Stimulated activated naive CD4-positive, alpha-beta T cell treated with Interleukin-2 at 50 U/mL for 16 hours (primary cell): ENCODE data around the gene SLC26A4.
"Not testable (repeated sequence)": the region's sequence is repeated elsewhere in the genome, so short reads cannot be mapped to it uniquely, and the experiment has no call there.

Experiments used
- DNase-seq: peaks from one replicate; lab custom pipeline; 2025; lab: John Stamatoyannopoulos, UW

Gene SLC26A4

GRCh38 chr7:107660381-107661080, at the start of gene SLC26A4:
SLC26A4 (plus strand) TSS chr7:107660828; CDS start chr7:107661642, 814 bp downstream.
- DNase-seq: peak; percentile 5

- DNase-seq: no peak
Measured at GRCh38 chr7:107613439-107613838, 47.2 kb upstream of the SLC26A4 start.

GRCh38 chr7:107613948-107614347, 46.7 kb upstream of the SLC26A4 start:
- DNase-seq: no peak

DNA sequence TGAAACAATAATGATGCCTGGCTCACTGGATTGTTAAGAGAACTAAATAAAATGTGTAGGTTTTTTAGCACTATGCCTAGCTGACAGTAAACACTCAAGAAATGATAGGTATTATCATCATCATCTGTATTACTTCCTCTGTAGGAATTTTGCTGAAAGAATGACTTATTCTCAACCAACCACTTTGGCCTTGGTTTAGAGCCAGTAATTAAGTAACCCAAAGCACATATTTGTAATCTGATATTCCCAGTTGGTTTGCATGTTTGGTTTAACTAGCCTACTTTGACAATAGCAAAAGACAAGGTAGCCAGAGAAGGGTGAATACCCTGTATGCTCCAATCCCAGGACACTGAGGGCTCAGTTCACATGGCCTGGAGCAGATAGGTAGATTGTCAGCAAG, 46.2 kb upstream of the SLC26A4 start:
- DNase-seq: no peak

GRCh38 chr7:107615910-107616680, 44.5 kb upstream of the SLC26A4 start:
- no peak for DNase-seq

- no peak for DNase-seq
Measured at GRCh38 chr7:107622429-107622828, 38.2 kb upstream of the SLC26A4 start.

DNA sequence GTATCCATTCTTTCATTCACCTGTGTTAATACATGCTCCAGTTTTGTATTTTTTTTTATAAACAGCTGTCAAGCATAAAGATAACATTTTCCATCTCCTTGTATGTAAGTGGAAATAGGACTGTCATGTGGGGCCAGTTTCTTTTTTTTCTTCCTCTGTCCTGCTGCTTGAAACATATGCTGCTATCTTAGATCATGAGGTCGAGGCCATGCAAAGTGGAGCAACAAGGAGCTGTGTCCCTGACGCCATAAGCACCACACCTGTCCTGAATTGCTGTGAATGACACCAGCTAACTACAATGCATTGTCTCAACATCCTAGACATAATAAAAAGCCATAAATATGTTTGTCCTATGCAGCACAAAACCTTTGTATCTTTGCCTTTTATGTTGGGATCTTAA, 37.7 kb upstream of the SLC26A4 start:
- DNase-seq: no peak

DNA sequence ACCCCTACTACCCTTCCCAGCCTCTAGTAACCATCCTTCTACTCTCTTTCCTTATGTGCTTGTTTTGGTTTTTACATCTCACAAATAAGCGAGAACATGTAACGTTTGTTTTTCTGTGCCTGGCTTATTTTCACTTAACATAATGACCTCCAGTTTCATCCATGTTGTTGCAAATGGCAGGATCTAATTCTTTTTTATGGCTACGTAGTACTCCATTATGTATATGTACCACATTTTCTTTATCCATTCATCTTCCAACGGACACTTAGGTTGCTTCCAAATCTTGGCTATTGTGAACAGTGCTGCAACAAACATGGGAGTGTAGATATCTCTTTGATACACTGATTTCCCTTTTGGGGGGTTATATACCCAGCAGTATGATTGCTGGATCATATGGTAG, 33.6 kb upstream of the SLC26A4 start:
- DNase-seq: no peak

GRCh38 chr7:107628461-107629064, 32.1 kb upstream of the SLC26A4 start:
- DNase-seq: no peak

GRCh38 chr7:107630342-107630741, 30.3 kb upstream of the SLC26A4 start:
- no peak for DNase-seq

GRCh38 chr7:107631588-107632491, 28.8 kb upstream of the SLC26A4 start:
- DNase-seq: no peak

- no peak for DNase-seq
Measured at GRCh38 chr7:107632492-107632865, 28.1 kb upstream of the SLC26A4 start.

GRCh38 chr7:107638594-107638993, 22.0 kb upstream of the SLC26A4 start:
- no peak for DNase-seq

GRCh38 chr7:107639070-107639469, 21.6 kb upstream of the SLC26A4 start:
- DNase-seq: not testable (repeated sequence)

- no peak for DNase-seq
Measured at GRCh38 chr7:107641676-107642075, 19.0 kb upstream of the SLC26A4 start.

DNA sequence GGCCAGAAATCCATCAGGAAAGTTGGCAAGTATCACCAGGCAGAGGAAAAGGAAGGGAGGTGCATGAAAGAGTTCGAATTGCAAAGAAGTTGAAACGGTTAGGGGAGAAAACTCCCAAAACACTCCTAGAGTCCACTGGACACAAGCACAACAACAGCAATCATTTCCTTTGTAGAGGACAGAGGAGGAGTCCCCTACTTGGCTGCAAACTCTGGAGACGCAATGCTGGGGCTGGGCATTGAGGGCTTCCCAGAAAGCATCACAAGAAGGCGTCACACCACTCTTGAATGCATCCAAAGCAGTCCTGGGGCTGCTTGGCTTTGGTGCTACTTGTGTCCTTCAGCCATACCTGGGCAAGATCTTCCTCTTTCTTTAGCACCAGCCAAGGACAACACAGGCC, 18.1 kb upstream of the SLC26A4 start:
- DNase-seq: no peak

- DNase-seq: no peak
Measured at GRCh38 chr7:107643407-107643806, 17.2 kb upstream of the SLC26A4 start.

GRCh38 chr7:107643938-107644308, 16.7 kb upstream of the SLC26A4 start:
- no peak for DNase-seq

DNA sequence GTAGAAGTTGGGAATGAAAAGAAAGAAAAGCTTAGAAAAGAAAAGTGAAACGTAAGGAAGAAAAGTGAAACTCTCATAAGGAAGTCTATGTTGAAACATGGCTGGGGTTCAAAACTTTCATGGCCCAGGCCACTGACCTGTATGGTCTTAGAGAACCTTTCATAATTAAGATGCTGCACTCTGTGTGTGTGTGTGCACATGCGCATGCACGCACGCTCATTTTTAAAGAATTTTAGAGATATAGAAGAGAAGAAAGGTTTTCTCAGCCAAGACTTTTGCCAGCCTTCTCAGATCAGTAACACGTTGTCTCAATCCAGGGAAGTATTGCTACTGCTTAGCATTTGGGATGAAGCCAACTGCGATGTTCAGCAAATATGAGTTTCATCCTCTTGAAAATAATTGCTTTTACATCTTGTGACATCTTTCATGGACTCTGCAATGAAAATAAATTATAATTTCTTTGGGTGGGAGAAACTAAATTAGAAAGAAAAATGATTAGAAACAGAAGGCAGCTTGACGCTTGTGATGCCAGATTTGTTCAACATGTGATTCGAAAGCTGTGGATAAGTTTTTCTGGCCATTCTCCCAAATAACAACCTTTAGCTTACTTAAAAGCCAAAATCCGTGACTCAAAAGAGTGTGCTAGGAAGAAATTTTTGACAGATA, 16.2 kb upstream of the SLC26A4 start:
- no peak for DNase-seq

DNA sequence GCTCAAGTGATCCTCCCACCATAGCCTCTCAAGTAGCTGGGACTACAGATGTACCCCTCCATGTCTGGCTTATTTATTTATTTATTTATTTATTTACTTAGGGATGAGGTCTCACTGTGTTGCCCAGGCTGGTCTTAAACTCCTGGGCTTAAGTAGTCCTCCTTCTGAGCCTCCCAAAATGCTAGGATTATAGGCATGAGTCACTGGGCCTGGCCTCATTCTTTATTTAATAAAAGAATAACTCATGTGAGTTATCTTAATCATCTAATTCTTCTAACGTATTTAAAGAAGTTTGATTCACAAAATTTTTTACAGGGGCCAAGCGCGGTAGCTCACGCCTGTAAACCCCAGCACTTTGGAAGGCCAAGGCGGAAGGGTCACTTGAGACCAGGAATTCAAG, 8.0 kb upstream of the SLC26A4 start:
- no peak for DNase-seq

- DNase-seq: no peak
Measured at GRCh38 chr7:107658467-107658866, 2.2 kb upstream of the SLC26A4 start.

DNA sequence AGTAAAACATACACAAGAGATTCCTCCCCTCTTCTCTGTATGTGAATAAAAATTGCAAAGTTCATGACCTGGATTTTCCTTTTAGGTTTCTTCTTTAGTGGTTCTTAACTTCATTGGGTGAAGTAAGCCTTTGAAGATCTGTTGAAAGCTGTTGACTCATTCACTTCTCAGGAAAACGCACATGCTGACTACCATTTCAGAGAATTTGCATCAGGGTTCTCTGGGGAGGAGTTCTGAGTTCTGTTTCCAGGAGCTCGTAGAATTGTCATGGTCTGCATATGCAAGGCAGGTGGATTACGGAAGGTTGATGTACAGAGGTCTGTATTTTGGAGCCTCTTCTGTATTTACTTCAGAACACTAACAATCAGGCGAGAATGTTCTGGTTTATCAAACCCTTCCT, 962 bp upstream of the SLC26A4 start:
- peak; percentile 28 for DNase-seq
